BJ (cell line): ENCODE results near the gene R3HCC1L. TPM values are rescaled to one million over a fixed set of nuclear protein-coding genes. Genes with fewer than 3 reads are reported as not detected.
"Not testable (repeated sequence)": the region's sequence is repeated elsewhere in the genome, so short reads cannot be mapped to it uniquely, and the experiment has no call there.

Experiments
- CTCF ChIA-PET: fragments of 350-600 bp; formaldehyde crosslinking; extraction: SDS; loops from one replicate; lab custom pipeline; 2021; ENCODE audit warnings: antibody characterized with exemption, inconsistent platforms; lab: Yijun Ruan, JAX
- POLR2A ChIA-PET: fragments of 300-600 bp; sonication (Branson Sonifier 250); formaldehyde crosslinking; extraction: SDS; loops from one replicate; lab custom pipeline; 2021; ENCODE audit warnings: antibody characterized with exemption; lab: Charles Lee
- DNase-seq: peaks from one replicate; pipeline ENCODE4 v3.0.0-alpha.2; 2011; ENCODE audit warnings: low read depth
- H3K27me3 ChIP-seq: 2 replicates; pipeline ENCODE4 v1.6.0; 2011; ENCODE audit warnings: low read length; ENCODE audit not compliant: control insufficient read depth, insufficient read depth
- H3K36me3 ChIP-seq: 2 replicates; pipeline ENCODE4 v1.5.1; 2011; ENCODE audit warnings: low read length; ENCODE audit not compliant: control insufficient read depth, insufficient read depth
- H3K4me3 ChIP-seq: 2 replicates; pipeline ENCODE4 v1.5.1; 2011; ENCODE audit warnings: low read depth, mild to moderate bottlenecking, control low read depth, low read length
- CTCF ChIP-seq: IDR thresholded peaks from 2 replicates; pipeline ENCODE4 v1.5.1; 2011; ENCODE audit warnings: low read depth, mild to moderate bottlenecking, control low read depth, inconsistent platforms, low read length, moderate library complexity; ENCODE audit not compliant: insufficient read depth
- polyA plus RNA-seq: library from polyadenylated mRNA; depleted of rRNA; stranded (reverse); fragments of >200 nt; gene quantifications from 2 replicates; pipeline ENCODE4 v1.2.3, GENCODE V29; 2011

Gene R3HCC1L
- polyA plus RNA-seq, 1 experiment = 5.6 TPM

DNA sequence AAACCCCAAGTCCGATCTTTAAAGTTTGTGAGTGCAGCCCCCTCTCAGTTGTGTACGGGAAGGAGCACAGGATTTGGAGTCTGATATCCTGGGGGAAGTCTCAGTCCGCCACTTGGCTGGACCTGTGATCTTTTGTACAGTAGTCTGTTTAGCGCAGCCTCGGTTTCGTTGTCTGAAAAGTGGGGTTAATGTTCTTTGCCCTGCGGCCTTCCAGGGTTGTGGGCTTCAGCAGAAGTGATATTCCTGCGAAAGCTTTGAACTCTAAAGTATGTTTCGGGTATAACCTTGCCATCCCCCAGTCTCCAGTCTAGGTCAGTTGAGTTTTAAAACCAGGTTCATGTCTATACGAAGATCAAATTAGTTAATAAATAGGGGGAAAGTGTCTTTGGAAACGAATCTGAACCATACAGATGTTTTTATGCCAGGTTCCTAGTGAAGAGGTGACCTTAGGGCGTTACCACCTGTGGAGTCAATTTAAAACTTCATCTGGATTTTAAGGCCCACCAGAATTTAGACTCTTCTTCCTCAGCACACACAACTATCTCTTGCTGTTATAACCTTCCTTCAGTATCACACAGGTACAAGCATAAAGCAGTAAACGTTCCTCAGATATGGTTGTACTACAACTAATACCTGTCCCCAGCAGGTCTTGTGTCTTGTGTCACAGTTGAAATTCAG lies 904 bp downstream of the R3HCC1L start:
- H3K27me3 ChIP-seq = no peaks in the 10 kb centered on the region
- H3K36me3 ChIP-seq = no peaks in the 10 kb centered on the region
- no peak for TF ChIP-seq CTCF
- peak overlapping the region; percentile 74 for H3K4me3 ChIP-seq
- ChIA-PET POLR2A (no interaction called here), CTCF (interaction anchor here (1.1 kb wide), 1 partner anchor 344 kb away, joined by 3 read pairs; no protein-coding TSS in a partner anchor)
- DNase-seq = no peak

GRCh38 chr10:98136775-98137174 lies 2.3 kb downstream of the R3HCC1L start:
- H3K4me3 ChIP-seq, H3K36me3 ChIP-seq, H3K27me3 ChIP-seq, CTCF ChIA-PET, POLR2A ChIA-PET, DNase-seq: not testable (repeated sequence)

- no peak overlapping the region for H3K4me3 ChIP-seq
- no peak for TF ChIP-seq CTCF
- ChIA-PET CTCF (no interaction called here), POLR2A (no interaction called here)
- no peaks in the 10 kb centered on the region for H3K36me3 ChIP-seq
- DNase-seq = no peak
- H3K27me3 ChIP-seq = no peaks in the 10 kb centered on the region
Measured at GRCh38 chr10:98138031-98138430, 3.6 kb downstream of the R3HCC1L start.

- no peak overlapping the region for H3K4me3 ChIP-seq
- H3K27me3 ChIP-seq = no peaks in the 10 kb centered on the region
- DNase-seq = no peak
- H3K36me3 ChIP-seq = no peaks in the 10 kb centered on the region
- CTCF ChIA-PET = interaction anchor here (0.7 kb wide), 1 partner anchor 12 kb away, joined by 3 read pairs; no protein-coding TSS in a partner anchor
- POLR2A ChIA-PET = no interaction called here
- no peak for TF ChIP-seq CTCF
Measured at GRCh38 chr10:98139431-98139830, 5.0 kb downstream of the R3HCC1L start.

- Histone ChIP-seq H3K36me3 (no peaks in the 10 kb centered on the region), H3K4me3 (no peak overlapping the region), H3K27me3 (no peaks in the 10 kb centered on the region)
- ChIA-PET POLR2A (no interaction called here), CTCF (interaction anchor here (1.4 kb wide), 1 partner anchor 28 kb away, joined by 3 read pairs; no protein-coding TSS in a partner anchor)
- no peak for TF ChIP-seq CTCF
- DNase-seq = no peak
Measured at GRCh38 chr10:98141484-98142073, 7.1 kb downstream of the R3HCC1L start.
